Ureter (tissue), 1 donor: Measurements from ENCODE around the gene BTG1. TPM values are rescaled to one million over a fixed set of nuclear protein-coding genes. Genes with fewer than 3 reads are reported as not detected.

Source experiments
- DNase-seq: peaks from one replicate; pipeline ENCODE4 v3.0.0-alpha.2; 2020; ENCODE audit warnings: low spot score
- total RNA-seq: library from RNA; stranded (reverse); gene quantifications from one replicate; pipeline ENCODE4 v1.2.4, GENCODE V29; 2023
- donor health status: DM: yes; HTN: yes; CAD: no.

BTG1 gene
- total RNA-seq, 1 donor from 2014 or later = 139 TPM

- DNase-seq = no peak
Measured at GRCh38 chr12:92133795-92134637, 11.6 kb downstream of the BTG1 start.

- no peak for DNase-seq
Measured at GRCh38 chr12:92133171-92133570, 12.5 kb downstream of the BTG1 start.

GRCh38 chr12:92132288-92132687, 13.4 kb downstream of the BTG1 start:
- no peak for DNase-seq

DNA sequence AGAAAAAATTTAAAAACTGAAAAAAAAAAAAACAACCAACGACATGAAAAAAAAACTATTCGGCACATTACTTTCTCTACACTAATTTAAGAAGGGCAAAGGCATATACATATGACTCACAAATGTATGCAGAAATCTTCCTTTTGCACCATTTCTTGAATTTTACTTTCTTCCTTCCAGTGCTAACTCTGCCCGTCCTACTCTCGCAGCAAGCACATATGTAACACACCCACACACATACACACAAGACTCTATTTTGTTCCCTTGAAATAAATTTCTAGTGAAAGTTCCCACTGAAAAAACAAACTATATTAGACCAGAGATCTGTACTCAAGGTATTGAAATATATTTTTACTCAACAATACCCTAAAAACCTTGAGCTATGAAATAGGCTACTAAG, 14.6 kb downstream of the BTG1 start:
- DNase-seq = no peak

- no peak for DNase-seq
Measured at GRCh38 chr12:92129609-92130008, 16.0 kb downstream of the BTG1 start.

GRCh38 chr12:92128612-92129011, 17.0 kb downstream of the BTG1 start:
- DNase-seq = no peak

DNA sequence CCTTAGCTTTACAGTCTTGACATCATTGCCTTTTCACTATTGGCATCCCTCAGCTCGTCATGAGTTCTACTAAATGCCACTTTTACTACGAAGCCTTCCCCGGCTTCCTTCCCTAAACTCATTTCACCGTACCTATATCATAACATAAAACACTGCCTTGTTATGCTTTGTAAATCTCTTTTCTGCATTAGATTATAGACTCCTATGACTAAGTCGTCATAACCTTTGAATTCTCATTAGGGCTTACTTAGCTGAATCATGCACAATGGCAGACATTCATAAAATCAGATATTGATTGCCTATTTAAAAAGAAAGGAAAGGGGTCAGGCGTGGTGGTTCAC, 21.0 kb downstream of the BTG1 start:
- DNase-seq = no peak

DNA sequence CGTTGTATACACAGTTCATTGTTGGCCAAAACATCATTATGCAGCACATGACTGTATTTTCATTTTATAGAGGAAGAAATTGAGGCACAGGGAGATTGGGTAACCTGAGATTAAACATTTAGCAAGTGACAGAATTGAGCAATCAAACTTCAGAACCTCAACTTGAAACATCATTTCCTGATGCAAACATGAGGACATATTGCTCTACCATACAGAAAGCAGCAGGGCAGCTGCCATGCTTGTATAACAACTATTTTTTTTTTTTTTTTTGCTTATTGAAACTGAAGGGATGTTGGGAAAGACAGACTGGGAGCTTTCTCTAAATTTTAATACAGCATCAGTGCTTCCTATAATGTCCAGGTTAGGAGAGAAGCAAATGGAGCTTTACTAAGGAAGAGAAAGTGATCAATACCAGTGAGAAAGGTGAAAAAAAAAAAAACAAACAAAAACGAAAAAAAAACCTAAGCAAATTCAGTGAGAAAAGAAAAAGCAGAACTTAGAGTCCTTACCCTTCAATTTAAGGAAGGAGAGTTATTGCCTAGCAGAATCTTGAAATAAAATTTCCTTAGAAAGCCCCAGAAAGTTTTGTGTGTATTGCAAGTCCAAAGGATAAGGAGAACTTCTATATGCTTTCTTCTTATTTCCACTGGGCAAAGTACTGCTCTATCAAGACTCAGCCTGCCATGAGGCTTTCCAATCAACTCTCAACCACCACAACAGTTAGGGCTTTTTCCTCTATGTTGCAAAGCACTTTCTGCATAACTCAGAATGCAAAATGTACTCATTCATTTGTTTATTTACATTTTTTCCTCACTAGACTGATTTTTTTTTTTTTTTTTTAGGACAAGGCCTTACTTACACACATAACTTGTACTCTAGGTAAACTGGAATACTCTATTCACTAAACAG, 21.6 kb downstream of the BTG1 start:
- no peak for DNase-seq

- DNase-seq = no peak
Measured at GRCh38 chr12:92122941-92123779, 22.5 kb downstream of the BTG1 start.

DNA sequence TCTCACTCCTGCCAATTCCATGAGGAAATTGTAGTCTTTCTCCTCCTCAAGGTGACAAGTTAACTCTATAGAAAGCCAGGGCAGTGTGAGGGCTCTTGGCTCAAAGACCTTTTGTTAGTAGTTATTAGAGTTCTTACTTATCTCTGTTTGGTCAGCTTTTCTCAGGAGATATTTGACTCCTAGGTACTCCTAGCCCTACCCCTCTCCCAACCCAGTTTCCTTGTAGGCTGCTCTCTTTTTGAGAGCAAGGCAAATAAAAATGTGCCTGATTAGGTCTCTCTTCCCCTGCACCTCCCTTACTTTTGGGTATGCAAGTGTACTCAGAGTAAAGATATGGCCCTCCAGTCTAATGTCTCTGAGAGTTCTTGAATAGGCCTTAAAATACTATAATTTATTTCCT, 23.8 kb downstream of the BTG1 start:
- no peak for DNase-seq

DNA sequence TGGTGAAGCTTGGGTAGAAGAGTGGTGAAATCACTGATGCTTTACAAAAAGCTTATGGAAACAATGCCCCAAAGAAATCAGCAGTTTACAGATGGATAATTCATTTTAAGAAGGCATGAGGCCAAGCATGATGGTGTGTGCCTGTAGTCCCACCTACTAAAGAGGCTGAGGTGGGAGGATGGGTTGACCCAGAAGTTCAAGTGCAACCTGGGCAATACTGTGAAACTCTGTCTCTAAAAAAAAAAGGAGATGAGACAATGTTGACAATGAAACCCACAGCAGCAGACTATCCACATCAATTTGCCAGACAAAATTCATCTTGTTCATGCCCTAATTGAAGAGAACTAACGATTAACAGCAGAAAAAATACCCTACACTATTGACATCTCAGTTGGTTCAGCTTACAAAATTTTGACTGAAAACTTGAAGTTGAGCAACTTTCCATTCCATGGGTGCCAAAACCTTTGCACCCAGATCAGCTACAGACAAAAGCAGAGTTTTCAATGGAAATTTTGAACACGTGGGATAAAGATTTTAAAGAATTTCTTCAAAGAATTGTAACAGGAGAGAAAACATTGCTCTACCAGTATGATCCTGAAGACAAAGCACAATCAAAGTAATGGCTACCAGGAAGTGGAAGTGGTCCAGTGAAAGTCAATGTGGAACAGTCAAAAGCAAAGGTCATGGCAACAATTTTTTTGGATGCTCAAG, 26.7 kb downstream of the BTG1 start:
- no peak for DNase-seq

DNA sequence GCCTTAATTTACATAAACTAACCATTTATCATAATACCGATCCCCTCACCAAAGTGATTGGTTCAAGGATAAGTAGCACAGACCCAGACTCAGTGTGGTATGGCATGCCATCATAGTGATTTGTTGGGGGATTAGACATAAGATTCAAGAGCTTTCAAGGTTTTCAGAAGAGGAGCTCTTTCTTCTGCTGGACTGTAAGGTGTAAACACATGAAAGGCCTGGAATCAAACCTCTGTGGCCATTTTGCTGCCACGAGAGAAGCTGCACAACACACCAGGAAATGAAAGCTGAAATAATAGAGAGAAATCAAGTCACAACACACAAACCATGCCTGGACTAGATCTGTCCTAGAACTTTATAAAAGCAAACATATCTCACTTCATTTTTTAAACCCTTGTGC, 30.8 kb downstream of the BTG1 start:
- DNase-seq = no peak

- no peak for DNase-seq
Measured at GRCh38 chr12:92111256-92111655, 34.4 kb downstream of the BTG1 start.

GRCh38 chr12:92110083-92110640, 35.5 kb downstream of the BTG1 start:
- no peak for DNase-seq

DNA sequence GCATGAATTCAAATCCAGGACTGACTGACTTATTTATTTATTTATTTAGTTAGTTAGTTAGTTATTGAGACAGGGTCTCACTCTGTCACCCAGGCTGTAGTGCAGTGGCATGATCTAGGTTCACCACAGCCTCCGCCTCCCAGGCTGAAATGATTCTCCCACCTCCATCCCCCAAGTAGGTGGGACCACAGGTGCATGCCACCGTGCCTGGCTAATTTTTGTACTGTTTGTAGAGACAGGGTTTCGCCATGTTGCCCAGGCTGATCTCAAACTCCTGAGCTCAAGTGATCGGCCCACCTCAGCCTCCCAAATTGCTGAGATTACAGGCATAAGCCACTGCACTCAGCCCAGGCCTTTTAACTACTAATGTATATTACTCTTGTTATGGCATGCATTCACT, 36.0 kb downstream of the BTG1 start:
- no peak for DNase-seq

DNA sequence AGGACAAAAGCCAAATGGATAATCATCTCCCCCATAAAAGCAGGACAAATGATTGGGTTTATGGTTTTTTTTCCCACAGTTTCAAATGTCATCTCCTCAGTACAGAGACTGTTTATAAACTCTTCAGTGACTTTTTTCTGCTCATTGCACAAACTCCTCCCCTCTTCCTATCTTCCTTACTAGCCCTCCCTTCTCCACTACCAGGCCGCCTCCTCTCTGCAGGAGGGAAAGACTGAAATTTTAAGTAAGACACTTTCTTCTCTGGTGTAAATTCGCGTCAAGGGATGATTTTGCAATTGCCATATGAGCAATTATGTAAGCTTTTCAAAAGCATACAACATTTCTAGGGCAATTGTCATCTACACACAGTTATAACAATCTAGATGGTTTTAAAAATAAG, 37.0 kb downstream of the BTG1 start:
- DNase-seq = peak; percentile 53

DNA sequence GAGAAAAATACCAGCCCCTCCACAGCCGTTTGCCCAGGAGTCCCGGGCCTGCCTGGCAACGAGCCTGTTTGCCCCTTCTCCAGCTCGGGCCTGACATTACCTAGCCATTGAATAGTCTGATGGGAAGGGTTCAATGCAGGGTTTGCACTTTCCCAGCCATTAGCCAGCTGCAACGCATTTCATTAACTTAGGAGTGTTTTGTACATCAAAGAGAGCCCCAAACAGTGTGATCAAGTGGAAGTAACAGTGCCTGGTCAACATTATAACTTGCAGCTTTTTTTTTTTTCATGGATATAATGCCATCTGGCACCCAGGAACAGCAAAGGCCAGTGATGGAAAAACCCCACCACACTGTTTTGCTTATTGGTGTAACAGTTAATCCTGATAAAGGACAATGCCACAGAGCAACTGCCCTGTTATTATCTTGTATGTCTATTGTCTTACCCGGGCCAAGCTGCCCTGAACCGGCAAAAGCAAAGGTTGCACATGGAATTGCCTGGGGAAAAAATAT, 38.0 kb downstream of the BTG1 start:
- DNase-seq = no peak

- no peak for DNase-seq
Measured at GRCh38 chr12:92107094-92107493, 38.6 kb downstream of the BTG1 start.

- DNase-seq = no peak
Measured at GRCh38 chr12:92105676-92106075, 40.0 kb downstream of the BTG1 start.

- DNase-seq = no peak
Measured at GRCh38 chr12:92105110-92105509, 40.5 kb downstream of the BTG1 start.

- no peak for DNase-seq
Measured at GRCh38 chr12:92102606-92103005, 43.0 kb downstream of the BTG1 start.
